ENCODE results near the gene MMP24OS. TPM values are rescaled to one million over a fixed set of nuclear protein-coding genes. Genes with fewer than 3 reads are reported as not detected.

The MMP24OS gene
- total RNA-seq, 1 experiment from 2014 or later: 95.4 TPM

GRCh38 chr20:35291654-35292503 lies 14.0 kb upstream of the MMP24OS start, which contains the start of gene FAM83C:
FAM83C (minus strand) TSS chr20:35292425; CDS start chr20:35292304, 121 bp downstream.
- Mint-ChIP-seq H3K4me3 (ENCODE audit: low read depth, unreplicated experiment) (no peak within 1 kb of the TSS), H3K27ac (ENCODE audit: unreplicated experiment) (no peak within 1 kb of the TSS), H3K4me1 (ENCODE audit: low read depth, unreplicated experiment) (no peaks in the 10 kb centered on the region), H3K27me3 (ENCODE audit: unreplicated experiment) (peaks cover 30% of the 10 kb centered on the region), H3K36me3 (ENCODE audit: insufficient read depth, unreplicated experiment) (peaks cover 4% of the 10 kb centered on the region), H3K9me3 (ENCODE audit: low read depth, unreplicated experiment) (no peaks in the 10 kb centered on the region)
- TF ChIP-seq CTCF (IDR thresholded peaks at IDR 0.05; ENCODE audit: unreplicated experiment): no peak
- CTCF ChIA-PET: interaction anchor here (0.6 to 1.0 kb wide), 2 partner anchors 14 to 162 kb away, joined by 4 to 7 read pairs; no protein-coding TSS in a partner anchor
- intact Hi-C loops (cut with micrococcal nuclease; ENCODE audit: unreplicated experiment): no loop called here
- no peak for DNase-seq
- no TSS peak for BruUV-seq (replicated peaks)

- Mint-ChIP-seq H3K4me3 (ENCODE audit: low read depth, unreplicated experiment) (no peak overlapping the region), H3K9me3 (ENCODE audit: low read depth, unreplicated experiment) (no peaks in the 10 kb centered on the region), H3K27ac (ENCODE audit: unreplicated experiment) (no peak overlapping the region), H3K36me3 (ENCODE audit: insufficient read depth, unreplicated experiment) (peaks cover 8% of the 10 kb centered on the region), H3K27me3 (ENCODE audit: unreplicated experiment) (peaks cover 30% of the 10 kb centered on the region), H3K4me1 (ENCODE audit: low read depth, unreplicated experiment) (peaks cover 5% of the 10 kb centered on the region)
- CTCF ChIA-PET: interaction anchor here (0.6 to 1.4 kb wide), 2 partner anchors 12 to 163 kb away, joined by 4 to 7 read pairs; no protein-coding TSS in a partner anchor
- TF ChIP-seq CTCF (IDR thresholded peaks at IDR 0.05; ENCODE audit: unreplicated experiment): no peak
- intact Hi-C loops (cut with micrococcal nuclease; ENCODE audit: unreplicated experiment): no loop called here
- BruUV-seq (replicated peaks): no TSS peak
- DNase-seq: no peak
These were observed 13.0 kb upstream of the MMP24OS start for GRCh38 chr20:35290887-35291417.

GRCh38 chr20:35290186-35290886 lies 12.4 kb upstream of the MMP24OS start:
- H3K36me3 Mint-ChIP-seq (ENCODE audit: insufficient read depth, unreplicated experiment): peaks cover 14% of the 10 kb centered on the region
- peaks cover 11% of the 10 kb centered on the region for H3K4me1 Mint-ChIP-seq (ENCODE audit: low read depth, unreplicated experiment)
- no peak for DNase-seq
- no peak overlapping the region for H3K4me3 Mint-ChIP-seq (ENCODE audit: low read depth, unreplicated experiment)
- no peak overlapping the region for H3K27ac Mint-ChIP-seq (ENCODE audit: unreplicated experiment)
- no peaks in the 10 kb centered on the region for H3K9me3 Mint-ChIP-seq (ENCODE audit: low read depth, unreplicated experiment)
- CTCF ChIA-PET: interaction anchor here (0.6 to 1.4 kb wide), 4 partner anchors 12 to 397 kb away, joined by 3 to 8 read pairs (median 4); no protein-coding TSS in a partner anchor
- intact Hi-C loops (cut with micrococcal nuclease; ENCODE audit: unreplicated experiment): no loop called here
- H3K27me3 Mint-ChIP-seq (ENCODE audit: unreplicated experiment): peaks cover 30% of the 10 kb centered on the region
- BruUV-seq (replicated peaks): no TSS peak
- no peak for TF ChIP-seq CTCF (IDR thresholded peaks at IDR 0.05; ENCODE audit: unreplicated experiment)

GRCh38 chr20:35288325-35289060 lies 10.6 kb upstream of the MMP24OS start:
- no peak for DNase-seq

More at GRCh38 chr20:35288325-35289060, 10.6 kb upstream of the MMP24OS start:
- Mint-ChIP-seq H3K36me3 (ENCODE audit: insufficient read depth, unreplicated experiment) (peaks cover 32% of the 10 kb centered on the region), H3K27me3 (ENCODE audit: unreplicated experiment) (peaks cover 12% of the 10 kb centered on the region), H3K9me3 (ENCODE audit: low read depth, unreplicated experiment) (no peaks in the 10 kb centered on the region), H3K4me1 (ENCODE audit: low read depth, unreplicated experiment) (peaks cover 20% of the 10 kb centered on the region), H3K4me3 (ENCODE audit: low read depth, unreplicated experiment) (no peak overlapping the region), H3K27ac (ENCODE audit: unreplicated experiment) (no peak overlapping the region)
- no peak for TF ChIP-seq CTCF (IDR thresholded peaks at IDR 0.05; ENCODE audit: unreplicated experiment)
- CTCF ChIA-PET: interaction anchor here (0.6 kb wide), 4 partner anchors 122 to 1724 kb away, joined by 3 to 6 read pairs (median 4); no protein-coding TSS in a partner anchor
- intact Hi-C loops (cut with micrococcal nuclease; ENCODE audit: unreplicated experiment): no loop called here
- no TSS peak for BruUV-seq (replicated peaks)

All from Calu3 (cell line).